ENCODE results near the gene LCP2. TPM values are rescaled to one million over a fixed set of nuclear protein-coding genes. Genes with fewer than 3 reads are reported as not detected.
"Not testable (repeated sequence)": the region's sequence is repeated elsewhere in the genome, so short reads cannot be mapped to it uniquely, and the experiment has no call there.

The LCP2 gene
- total RNA-seq, 2 donors from 2014 or later = 282 to 360 TPM

GRCh38 chr5:170252720-170253350, 44.7 kb downstream of the LCP2 start:
- DNase-seq (ENCODE audit: low spot score) (no peak), ATAC-seq (no peak)
- H3K9me3 Mint-ChIP-seq = no peaks in the 10 kb centered on the region
- H3K27ac Mint-ChIP-seq = peak overlapping the region in 1 of 2 donors; percentile 58
- no peaks in the 10 kb centered on the region for H3K27me3 Mint-ChIP-seq
- H3K4me1 Mint-ChIP-seq (ENCODE audit: low read depth in 2 of 2) = peaks cover 49 to 55% of the 10 kb centered on the region in 2 donors
- H3K4me3 Mint-ChIP-seq = no peak overlapping the region
- H3K36me3 Mint-ChIP-seq = peaks cover 77% of the 10 kb centered on the region

- Mint-ChIP-seq H3K27ac (peak overlapping the region in 1 of 2 donors; percentile 58), H3K27me3 (no peaks in the 10 kb centered on the region), H3K9me3 (no peaks in the 10 kb centered on the region), H3K4me3 (no peak overlapping the region), H3K4me1 (ENCODE audit: low read depth in 2 of 2) (peaks cover 48 to 51% of the 10 kb centered on the region in 2 donors), H3K36me3 (peaks cover 77% of the 10 kb centered on the region)
- DNase-seq (ENCODE audit: low spot score) (no peak), ATAC-seq (no peak)
These were observed 45.5 kb downstream of the LCP2 start for GRCh38 chr5:170252109-170252508.

GRCh38 chr5:170251462-170251861, 46.1 kb downstream of the LCP2 start:
- ATAC-seq (no peak), DNase-seq (ENCODE audit: low spot score) (no peak)
- Mint-ChIP-seq H3K36me3 (peaks cover 77% of the 10 kb centered on the region), H3K4me1 (ENCODE audit: low read depth in 2 of 2) (peaks cover 43 to 45% of the 10 kb centered on the region in 2 donors), H3K27ac (peak overlapping the region in 1 of 2 donors; percentile 48), H3K27me3 (no peaks in the 10 kb centered on the region), H3K9me3 (no peaks in the 10 kb centered on the region), H3K4me3 (no peak overlapping the region)

DNA sequence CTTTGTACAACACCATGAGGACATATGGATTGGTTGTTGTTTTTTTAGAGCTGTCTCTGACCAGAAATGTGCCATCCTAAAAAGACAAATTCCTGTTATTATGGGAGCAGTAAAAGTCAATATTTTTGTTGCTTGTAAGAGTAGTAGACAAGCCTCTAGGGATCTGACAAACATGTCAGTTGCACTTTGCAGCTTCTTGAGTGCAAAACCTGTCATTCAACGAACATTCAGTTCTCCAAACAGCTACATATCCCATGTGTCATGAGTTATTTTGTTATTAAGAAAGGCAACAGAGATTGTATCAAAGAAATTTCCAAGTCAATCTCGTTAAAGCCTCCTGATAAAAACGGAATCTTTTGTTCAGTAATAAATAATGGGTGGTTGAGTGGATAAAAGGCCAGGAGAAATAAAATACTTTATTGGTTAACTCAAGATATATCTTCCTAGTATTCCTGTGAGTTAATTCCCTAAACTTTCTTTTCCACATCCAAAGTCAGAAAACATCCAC, 46.7 kb downstream of the LCP2 start:
- no peak for ATAC-seq
- H3K9me3 Mint-ChIP-seq = no peaks in the 10 kb centered on the region

DNA sequence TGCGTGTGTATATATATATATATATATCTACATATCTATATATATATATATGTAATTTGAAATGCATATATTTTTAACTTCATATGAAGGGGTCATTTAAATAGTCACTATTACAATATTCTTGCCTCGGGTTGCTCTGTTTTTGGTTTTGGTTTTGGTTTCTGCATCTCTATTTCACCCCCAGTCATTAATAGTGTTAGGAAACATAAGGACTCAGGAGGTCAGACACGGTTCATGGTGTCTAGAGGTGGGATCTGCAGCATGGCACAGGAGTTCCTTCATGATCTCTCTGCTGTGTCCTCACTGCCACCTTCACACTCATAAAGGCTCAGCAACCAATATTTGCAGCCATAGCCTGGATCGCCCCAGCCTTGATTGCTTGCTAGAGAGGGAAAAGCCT, 48.2 kb downstream of the LCP2 start:
- Mint-ChIP-seq H3K27ac (peak overlapping the region; percentile 34 to 81), H3K27me3 (no peaks in the 10 kb centered on the region), H3K36me3 (peaks cover 69% of the 10 kb centered on the region), H3K4me1 (ENCODE audit: low read depth in 2 of 2) (peaks cover 24 to 32% of the 10 kb centered on the region in 2 donors), H3K4me3 (no peak overlapping the region), H3K9me3 (no peaks in the 10 kb centered on the region)
- ATAC-seq (peak; percentile 48 to 73), DNase-seq (ENCODE audit: low spot score) (no peak)

More for the DNA sequence above, 46.7 kb downstream of the LCP2 start:
- Mint-ChIP-seq H3K4me3 (no peak overlapping the region), H3K27me3 (no peaks in the 10 kb centered on the region), H3K4me1 (ENCODE audit: low read depth in 2 of 2) (peaks cover 37 to 40% of the 10 kb centered on the region in 2 donors), H3K27ac (peak overlapping the region in 1 of 2 donors; percentile 48), H3K36me3 (peaks cover 77% of the 10 kb centered on the region)
- no peak for DNase-seq (ENCODE audit: low spot score)

- ATAC-seq; H3K27me3 Mint-ChIP-seq; H3K9me3 Mint-ChIP-seq; DNase-seq (ENCODE audit: low spot score); H3K4me3 Mint-ChIP-seq: not testable (repeated sequence)
- H3K27ac Mint-ChIP-seq = peak overlapping the region; percentile 34 to 81
- H3K36me3 Mint-ChIP-seq = peaks cover 64% of the 10 kb centered on the region
- peaks cover 19 to 27% of the 10 kb centered on the region in 2 donors for H3K4me1 Mint-ChIP-seq (ENCODE audit: low read depth in 2 of 2)
These were observed 48.7 kb downstream of the LCP2 start for GRCh38 chr5:170248931-170249227.

DNA sequence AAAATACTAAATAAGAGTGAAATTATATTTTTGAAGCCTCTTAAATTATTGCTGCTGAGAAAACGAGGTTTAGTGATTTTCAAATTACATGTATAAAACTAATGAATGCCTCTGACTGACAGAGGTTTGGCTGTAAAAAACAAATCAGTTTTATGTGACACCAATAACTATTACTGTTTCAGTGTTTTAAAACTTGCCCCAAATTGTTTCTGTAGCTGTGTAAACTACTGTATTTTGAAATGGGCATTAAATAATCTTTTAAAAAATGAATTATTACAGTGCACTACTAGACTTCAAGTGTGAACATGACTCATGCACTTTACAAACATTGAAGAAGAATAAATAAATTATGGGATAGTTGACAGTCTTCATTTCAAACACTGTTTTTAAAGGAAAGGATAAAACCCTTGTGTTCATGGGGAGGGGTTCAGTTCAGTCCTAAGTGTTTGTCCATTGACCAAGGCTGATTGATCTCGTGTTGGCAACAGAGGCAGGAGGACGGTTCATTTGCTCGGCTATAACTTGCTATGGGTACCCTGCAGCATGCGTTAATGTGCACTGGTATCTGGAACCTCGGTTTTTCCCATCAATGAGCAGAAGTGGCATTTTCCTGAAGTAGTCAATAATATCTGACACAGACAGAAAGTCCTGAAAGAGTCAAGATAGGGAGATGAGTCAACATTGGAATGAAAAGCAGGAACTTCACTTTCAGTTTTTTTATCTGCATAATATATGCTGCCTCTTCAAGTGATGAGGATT, 49.2 kb downstream of the LCP2 start:
- DNase-seq (ENCODE audit: low spot score) = no peak
- Mint-ChIP-seq H3K4me1 (ENCODE audit: low read depth in 2 of 2) (peaks cover 15 to 23% of the 10 kb centered on the region in 2 donors), H3K4me3 (no peak overlapping the region), H3K27me3 (no peaks in the 10 kb centered on the region), H3K9me3 (no peaks in the 10 kb centered on the region), H3K36me3 (peaks cover 61% of the 10 kb centered on the region), H3K27ac (peak overlapping the region in 1 of 2 donors; percentile 81)
- no peak for ATAC-seq

GRCh38 chr5:170247363-170247762, 50.2 kb downstream of the LCP2 start:
- H3K4me3 Mint-ChIP-seq = no peak overlapping the region
- H3K27ac Mint-ChIP-seq = peak overlapping the region in 1 of 2 donors; percentile 81
- H3K27me3 Mint-ChIP-seq = no peaks in the 10 kb centered on the region
- peaks cover 61% of the 10 kb centered on the region for H3K36me3 Mint-ChIP-seq
- peaks cover 15 to 23% of the 10 kb centered on the region in 2 donors for H3K4me1 Mint-ChIP-seq (ENCODE audit: low read depth in 2 of 2)
- H3K9me3 Mint-ChIP-seq = no peaks in the 10 kb centered on the region
- ATAC-seq (no peak), DNase-seq (ENCODE audit: low spot score) (no peak)

DNA sequence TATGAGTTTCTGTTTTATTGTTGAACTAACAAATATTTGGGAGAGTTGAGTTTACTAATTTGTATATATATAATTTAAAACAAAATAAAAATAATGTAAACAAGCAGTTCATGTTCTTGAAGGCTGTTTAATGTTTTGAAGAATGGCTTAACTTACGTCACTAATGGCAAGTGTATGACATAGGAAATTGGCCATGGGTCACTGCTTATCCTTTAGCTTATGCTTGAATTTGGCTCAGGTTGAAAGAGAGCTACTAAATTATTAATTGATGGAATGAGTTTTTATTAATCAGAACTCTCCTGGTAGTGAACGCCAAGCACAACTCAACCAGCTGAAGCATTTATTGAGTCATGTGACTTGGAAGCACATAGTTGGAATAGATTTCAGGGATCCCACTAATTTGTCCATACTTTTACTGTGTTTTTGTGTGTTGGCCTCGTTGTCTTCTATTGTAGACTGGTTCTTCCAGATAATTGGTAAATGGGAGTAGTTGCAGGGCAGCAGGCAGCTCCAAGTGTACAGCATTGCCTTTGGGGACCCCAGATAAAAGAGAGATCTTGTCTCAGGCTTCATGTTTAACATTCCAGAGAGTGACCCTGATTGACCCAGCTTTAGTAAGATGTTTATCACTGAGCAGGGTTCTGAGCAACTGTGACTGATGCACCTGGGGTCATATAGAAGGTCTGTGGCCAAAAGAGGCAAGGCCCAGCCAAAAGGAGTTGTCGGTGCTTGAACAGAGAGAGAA, 51.3 kb downstream of the LCP2 start:
- Mint-ChIP-seq H3K36me3 (peaks cover 54% of the 10 kb centered on the region), H3K4me1 (ENCODE audit: low read depth in 2 of 2) (peaks cover 15 to 23% of the 10 kb centered on the region in 2 donors), H3K9me3 (no peaks in the 10 kb centered on the region), H3K27ac (peak overlapping the region in 1 of 2 donors; percentile 81), H3K27me3 (no peaks in the 10 kb centered on the region), H3K4me3 (no peak overlapping the region)
- DNase-seq (ENCODE audit: low spot score) (no peak), ATAC-seq (no peak)

- H3K9me3 Mint-ChIP-seq; DNase-seq (ENCODE audit: low spot score); H3K4me3 Mint-ChIP-seq; H3K27ac Mint-ChIP-seq; H3K27me3 Mint-ChIP-seq; ATAC-seq: not testable (repeated sequence)
- peaks cover 45% of the 10 kb centered on the region for H3K36me3 Mint-ChIP-seq
- H3K4me1 Mint-ChIP-seq (ENCODE audit: low read depth in 2 of 2) = peaks cover 15 to 23% of the 10 kb centered on the region in 2 donors
These were observed 52.1 kb downstream of the LCP2 start for GRCh38 chr5:170245436-170245835.

DNA sequence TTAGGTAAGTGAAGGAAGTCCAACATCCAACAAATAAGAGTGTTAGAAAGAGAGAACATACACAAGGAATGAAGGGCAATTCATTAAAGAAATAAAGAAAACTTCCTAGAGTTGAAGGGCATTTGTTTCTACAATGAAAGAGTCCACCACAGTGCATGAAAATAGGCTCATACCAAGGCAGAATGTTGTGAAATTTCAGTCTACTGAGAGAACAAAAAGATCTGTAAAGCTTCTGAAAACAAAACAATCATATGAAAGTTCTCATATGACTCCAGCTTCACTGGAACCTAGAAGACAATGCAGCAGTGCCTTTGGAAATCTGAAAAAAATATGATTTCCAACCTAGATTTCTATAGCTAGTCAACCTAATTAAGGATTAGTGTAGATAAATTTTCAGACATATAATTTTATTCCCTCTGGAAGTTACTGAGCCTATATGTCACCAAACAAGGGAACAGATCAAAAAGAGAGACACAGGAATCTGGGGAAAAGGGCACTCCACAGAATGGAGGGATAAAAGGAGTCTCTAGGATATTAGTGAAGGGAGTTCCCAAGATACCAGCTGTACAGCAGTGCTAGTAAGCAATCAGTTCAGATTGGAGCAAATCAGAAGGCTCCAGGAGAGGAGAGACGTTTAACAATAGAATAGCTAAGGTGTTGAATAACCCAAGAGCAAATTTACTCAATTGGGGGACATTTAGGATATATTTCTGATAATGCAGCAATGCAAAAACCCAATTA, 59.0 kb downstream of the LCP2 start:
- Mint-ChIP-seq H3K27me3 (no peaks in the 10 kb centered on the region), H3K27ac (peak overlapping the region in 1 of 2 donors; percentile 34), H3K4me3 (no peak overlapping the region), H3K9me3 (no peaks in the 10 kb centered on the region), H3K36me3 (no peaks in the 10 kb centered on the region), H3K4me1 (ENCODE audit: low read depth in 2 of 2) (peaks cover 0 to 2% of the 10 kb centered on the region in 2 donors)
- DNase-seq (ENCODE audit: low spot score) (no peak), ATAC-seq (no peak)

DNA sequence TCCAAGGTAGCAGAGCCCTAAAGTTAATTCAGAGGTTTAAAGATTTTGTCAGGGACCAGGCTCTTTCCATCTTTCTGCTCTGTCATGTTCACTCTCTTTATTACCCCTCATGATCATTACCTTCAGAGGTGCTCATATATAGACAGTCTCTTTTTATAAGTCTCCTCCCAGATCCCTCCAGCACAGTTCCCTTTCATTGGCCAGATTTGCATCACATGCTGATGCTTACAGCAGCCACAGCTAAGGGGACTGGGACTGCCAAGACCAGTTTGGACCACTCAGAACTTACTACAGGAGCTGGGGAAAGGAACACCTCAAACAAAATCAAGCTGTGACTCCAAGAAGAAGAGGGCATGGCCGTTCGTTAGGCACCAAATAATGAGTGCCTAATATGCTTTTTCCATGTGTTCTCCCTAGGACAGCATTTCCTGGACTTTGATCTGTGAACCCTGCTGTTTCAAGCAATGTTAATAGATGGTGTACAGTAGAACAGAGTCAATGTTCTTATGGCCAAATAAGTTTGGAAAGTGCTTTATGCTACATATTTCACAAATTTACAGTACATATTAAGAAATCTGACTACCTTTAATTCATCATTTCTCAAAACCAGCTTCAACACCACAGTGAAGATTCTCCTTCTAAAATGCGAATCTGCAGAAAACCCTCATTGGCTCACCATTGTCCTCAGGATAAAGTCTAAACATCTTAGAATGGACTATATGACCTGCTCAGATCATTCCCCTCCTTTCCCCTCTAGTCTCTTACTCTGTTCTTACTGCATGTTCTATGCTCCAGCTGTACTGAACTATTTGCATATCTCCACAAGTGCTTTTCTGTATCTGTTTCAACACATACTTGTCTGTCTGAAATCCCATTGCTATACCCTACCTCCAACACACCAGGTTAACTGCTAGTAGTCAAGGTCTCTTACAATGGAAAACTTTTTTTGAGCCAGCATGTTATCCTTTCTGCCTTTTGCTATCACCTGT, 61.4 kb downstream of the LCP2 start:
- DNase-seq (ENCODE audit: low spot score) (no peak), ATAC-seq (peak in 1 of 2 donors; percentile 36)
- Mint-ChIP-seq H3K27me3 (no peaks in the 10 kb centered on the region), H3K36me3 (no peaks in the 10 kb centered on the region), H3K4me3 (no peak overlapping the region), H3K9me3 (no peaks in the 10 kb centered on the region), H3K4me1 (ENCODE audit: low read depth in 2 of 2) (peaks cover 0 to 2% of the 10 kb centered on the region in 2 donors), H3K27ac (peak overlapping the region; percentile 15 to 42)
